Transverse colon (tissue), 3 donors: ENCODE data around the gene HIVEP3.

Source experiments
- CTCF ChIP-seq, 5 experiments: fragments of 200-600 bp in 3 of 5; fragments of 450-650 bp in 2 of 5; sonication (generic) in 3 of 5; IDR thresholded peaks; 1 replicate in 2 of 5; 2 replicates in 3 of 5; pipeline ENCODE4 v1.5.1; 2016 to 2017; ENCODE audit warnings: antibody characterized with exemption in 5 of 5, inconsistent platforms in 3 of 5, mild to moderate bottlenecking in 2 of 5, moderate library complexity in 1 of 5
- EP300 ChIP-seq: sonication (generic); formaldehyde crosslinking; IDR thresholded peaks from one replicate; pipeline ENCODE4 v1.6.1; 2017; ENCODE audit warnings: antibody characterized with exemption, low read depth

GRCh38 chr1:41734201-41734970 lies 184.3 kb downstream of the HIVEP3 start:
- TF ChIP-seq CTCF (IDR thresholded peaks at IDR 0.05) (no peak), EP300 (no peak)
